ENCODE measurements around the gene MAPRE2. TPM values are rescaled to one million over a fixed set of nuclear protein-coding genes. Genes with fewer than 3 reads are reported as not detected.
"Not testable (repeated sequence)": the region's sequence is repeated elsewhere in the genome, so short reads cannot be mapped to it uniquely, and the experiment has no call there.

The MAPRE2 gene
- polyA plus RNA-seq, 1 donor: 29.6 TPM

- DNase-seq: not testable (repeated sequence)
Observed at GRCh38 chr18:35150195-35150594, 109.0 kb downstream of the MAPRE2 start.

- no peak for DNase-seq
Observed at GRCh38 chr18:35153609-35154272, 112.5 kb downstream of the MAPRE2 start.

- DNase-seq: no peak
Observed at GRCh38 chr18:35155398-35156117, 114.3 kb downstream of the MAPRE2 start.

- DNase-seq: no peak
Observed at GRCh38 chr18:35157181-35157580, 116.0 kb downstream of the MAPRE2 start.

- DNase-seq: no peak
Observed at GRCh38 chr18:35158728-35159450, 117.7 kb downstream of the MAPRE2 start.

GRCh38 chr18:35159782-35160181 lies 118.6 kb downstream of the MAPRE2 start:
- no peak for DNase-seq

GRCh38 chr18:35161485-35161884 lies 120.3 kb downstream of the MAPRE2 start:
- DNase-seq: no peak

- no peak for DNase-seq
Observed at GRCh38 chr18:35161934-35162333, 120.7 kb downstream of the MAPRE2 start.

GRCh38 chr18:35163014-35163539 lies 121.9 kb downstream of the MAPRE2 start:
- DNase-seq: no peak

- DNase-seq: no peak
Observed at GRCh38 chr18:35163721-35164120, 122.5 kb downstream of the MAPRE2 start.

- DNase-seq: no peak
Observed at GRCh38 chr18:35164133-35164532, 122.9 kb downstream of the MAPRE2 start.

- DNase-seq: no peak
Observed at GRCh38 chr18:35167332-35167731, 126.1 kb downstream of the MAPRE2 start.

GRCh38 chr18:35167857-35168256 lies 126.6 kb downstream of the MAPRE2 start:
- no peak for DNase-seq

GRCh38 chr18:35170323-35170722 lies 129.1 kb downstream of the MAPRE2 start:
- DNase-seq: not testable (repeated sequence)

GRCh38 chr18:35171315-35171987 lies 130.2 kb downstream of the MAPRE2 start:
- DNase-seq: no peak

- DNase-seq: no peak
Observed at GRCh38 chr18:35172009-35172408, 130.8 kb downstream of the MAPRE2 start.

- no peak for DNase-seq
Observed at GRCh38 chr18:35172451-35173035, 131.3 kb downstream of the MAPRE2 start.

GRCh38 chr18:35174093-35174731 lies 133.0 kb downstream of the MAPRE2 start:
- DNase-seq: no peak

- no peak for DNase-seq
Observed at GRCh38 chr18:35174745-35175144, 133.5 kb downstream of the MAPRE2 start.

- no peak for DNase-seq
Observed at GRCh38 chr18:35176925-35177324, 135.7 kb downstream of the MAPRE2 start.

GRCh38 chr18:35178260-35178659 lies 137.0 kb downstream of the MAPRE2 start:
- no peak for DNase-seq

Data from left kidney (tissue), 2 donors.